AG04450 (cell line): ENCODE measurements around the gene XKR8. TPM values are rescaled to one million over a fixed set of nuclear protein-coding genes. Genes with fewer than 3 reads are reported as not detected.
A peak's percentile ranks its signal among the peaks of the same experiment; 100 is the strongest.

Experiments used
- CTCF ChIA-PET: fragments of 300-600, 350-600 bp; formaldehyde crosslinking; extraction: SDS; loops from one replicate; lab custom pipeline; 2022; ENCODE audit warnings: antibody characterized with exemption, inconsistent platforms; lab: Charles Lee
- POLR2A ChIA-PET: fragments of 350-600 bp; formaldehyde crosslinking; extraction: SDS; loops from one replicate; lab custom pipeline; 2021; ENCODE audit warnings: antibody characterized with exemption, inconsistent platforms; lab: Yijun Ruan, JAX
- DNase-seq: peaks from one replicate; pipeline ENCODE4 v3.0.0-alpha.2; 2011; ENCODE audit warnings: low read depth, low spot score
- H3K27ac ChIP-seq: one replicate; pipeline ENCODE4 v1.5.1; 2012; ENCODE audit warnings: low read depth, low read length, control low read depth
- H3K27me3 ChIP-seq: one replicate; pipeline ENCODE4 v1.6.0; 2012; ENCODE audit warnings: low read length; ENCODE audit not compliant: control insufficient read depth, insufficient read depth
- H3K4me3 ChIP-seq: 2 replicates; pipeline ENCODE4 v1.5.1; 2011; ENCODE audit warnings: mild to moderate bottlenecking, low read depth, low read length, control low read depth
- H3K9me3 ChIP-seq: 2 replicates; pipeline ENCODE4 v1.5.1; 2012; ENCODE audit warnings: low read length; ENCODE audit not compliant: control insufficient read depth, insufficient read depth
- CTCF ChIP-seq: IDR thresholded peaks from 2 replicates; pipeline ENCODE4 v1.5.1; 2011; ENCODE audit warnings: low read depth, low read length, control low read depth, inconsistent platforms
- polyA plus RNA-seq: library from polyadenylated mRNA; depleted of rRNA; stranded (reverse); fragments of >200 nt; gene quantifications from 2 replicates; pipeline ENCODE4 v1.2.3, GENCODE V29; 2011

The XKR8 gene
- polyA plus RNA-seq, 1 experiment, result 7.9 TPM

- TF ChIP-seq CTCF, result no peak
- no peak for DNase-seq
- Histone ChIP-seq H3K9me3 (no peaks in the 10 kb centered on the region), H3K27ac (no peak overlapping the region), H3K27me3 (no peaks in the 10 kb centered on the region), H3K4me3 (no peak overlapping the region)
- POLR2A ChIA-PET, result no interaction called here
- CTCF ChIA-PET, result no interaction called here
Measured at GRCh38 chr1:27928216-27928954, 31.4 kb upstream of the XKR8 start.

GRCh38 chr1:27931184-27931583, 28.6 kb upstream of the XKR8 start:
- no peak overlapping the region for H3K4me3 ChIP-seq
- ChIA-PET CTCF (no interaction called here), POLR2A (no interaction called here)
- no peak for TF ChIP-seq CTCF
- peaks cover 13% of the 10 kb centered on the region for H3K27me3 ChIP-seq
- no peaks in the 10 kb centered on the region for H3K9me3 ChIP-seq
- DNase-seq, result no peak
- H3K27ac ChIP-seq, result no peak overlapping the region

- Histone ChIP-seq H3K4me3 (no peak overlapping the region), H3K9me3 (no peaks in the 10 kb centered on the region), H3K27ac (no peak overlapping the region), H3K27me3 (peaks cover 13% of the 10 kb centered on the region)
- POLR2A ChIA-PET, result no interaction called here
- TF ChIP-seq CTCF, result no peak
- DNase-seq, result no peak
- CTCF ChIA-PET, result interaction anchor here (0.5 kb wide), 1 partner anchor 34 kb away, joined by 3 read pairs; no protein-coding TSS in a partner anchor
Measured at GRCh38 chr1:27931759-27932158, 28.0 kb upstream of the XKR8 start.

GRCh38 chr1:27934818-27935549, 24.8 kb upstream of the XKR8 start, which contains the start of gene SMPDL3B:
Gene SMPDL3B (plus strand): TSS chr1:27935000. CDS start chr1:27935184, 184 bp downstream.
- ChIA-PET CTCF (no interaction called here), POLR2A (no interaction called here)
- H3K27me3 ChIP-seq, result peaks cover 16% of the 10 kb centered on the region
- 0 out of 2 replicates have a peak, but pooled peaks have one; percentile 2 for TF ChIP-seq CTCF
- H3K9me3 ChIP-seq, result no peaks in the 10 kb centered on the region
- H3K4me3 ChIP-seq, result peak within 1 kb of the TSS; percentile 12; the same call in 1 of the 2 replicates
- no peak for DNase-seq
- H3K27ac ChIP-seq, result no peak within 1 kb of the TSS

- ChIA-PET CTCF (no interaction called here), POLR2A (no interaction called here)
- H3K4me3 ChIP-seq, result no peak overlapping the region
- DNase-seq, result no peak
- no peak overlapping the region for H3K27ac ChIP-seq
- no peak for TF ChIP-seq CTCF
- no peaks in the 10 kb centered on the region for H3K9me3 ChIP-seq
- H3K27me3 ChIP-seq, result peaks cover 16% of the 10 kb centered on the region
Measured at GRCh38 chr1:27935721-27936120, 24.1 kb upstream of the XKR8 start.
